Left renal cortex interstitium (tissue), 4 donors: Measurements from ENCODE around the gene SELENOT. TPM values are rescaled to one million over a fixed set of nuclear protein-coding genes. Genes with fewer than 3 reads are reported as not detected.
"Not testable (repeated sequence)": the region's sequence is repeated elsewhere in the genome, so short reads cannot be mapped to it uniquely, and the experiment has no call there.

Experiments used
- DNase-seq, 4 donors: peaks; one replicate each; pipeline ENCODE4 v3.0.0-alpha.2; 2013; ENCODE audit warnings: low read depth in 4 of 4, low spot score in 2 of 4, missing footprints in 1 of 4
- polyA plus RNA-seq, 4 donors: library from polyadenylated mRNA; unstranded; fragments of 120-200 nt; gene quantifications; one replicate each; pipeline ENCODE4 v1.2.1, GENCODE V29; 2013; ENCODE audit not compliant: insufficient read length in 4 of 4

The SELENOT gene
- polyA plus RNA-seq, 4 donors = 104 to 147 (median 115) TPM

DNA sequence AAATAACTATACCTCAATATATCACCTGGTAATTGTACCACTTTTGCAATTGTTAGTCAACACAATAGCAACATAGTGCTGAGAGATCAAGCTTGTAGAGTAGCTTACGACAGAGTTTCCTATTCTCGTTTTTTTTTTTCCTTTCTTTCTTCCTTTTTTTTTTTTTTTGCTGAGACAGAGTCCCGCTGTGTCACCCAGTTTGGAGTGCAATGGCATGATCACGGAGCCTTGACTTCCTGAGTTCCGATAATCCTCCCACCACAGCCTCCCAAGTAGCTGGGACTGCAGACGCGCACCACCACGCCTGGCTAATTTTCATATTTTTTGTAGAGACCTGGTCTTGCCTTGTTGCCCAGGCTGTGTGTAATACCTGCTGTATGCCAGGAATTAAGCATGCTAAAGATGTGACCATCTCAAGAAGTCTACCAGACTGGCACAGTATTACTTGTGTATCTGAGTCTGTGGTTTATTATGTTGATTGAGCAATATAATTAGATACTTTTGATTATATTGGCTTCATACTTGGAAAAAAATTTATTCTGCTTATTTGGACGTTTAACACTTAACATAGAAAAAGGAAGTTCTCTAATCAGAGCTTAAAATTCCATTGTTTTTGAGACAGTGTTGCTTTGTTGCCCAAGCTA, 3.0 kb downstream of the SELENOT start:
- no peak for DNase-seq

DNA sequence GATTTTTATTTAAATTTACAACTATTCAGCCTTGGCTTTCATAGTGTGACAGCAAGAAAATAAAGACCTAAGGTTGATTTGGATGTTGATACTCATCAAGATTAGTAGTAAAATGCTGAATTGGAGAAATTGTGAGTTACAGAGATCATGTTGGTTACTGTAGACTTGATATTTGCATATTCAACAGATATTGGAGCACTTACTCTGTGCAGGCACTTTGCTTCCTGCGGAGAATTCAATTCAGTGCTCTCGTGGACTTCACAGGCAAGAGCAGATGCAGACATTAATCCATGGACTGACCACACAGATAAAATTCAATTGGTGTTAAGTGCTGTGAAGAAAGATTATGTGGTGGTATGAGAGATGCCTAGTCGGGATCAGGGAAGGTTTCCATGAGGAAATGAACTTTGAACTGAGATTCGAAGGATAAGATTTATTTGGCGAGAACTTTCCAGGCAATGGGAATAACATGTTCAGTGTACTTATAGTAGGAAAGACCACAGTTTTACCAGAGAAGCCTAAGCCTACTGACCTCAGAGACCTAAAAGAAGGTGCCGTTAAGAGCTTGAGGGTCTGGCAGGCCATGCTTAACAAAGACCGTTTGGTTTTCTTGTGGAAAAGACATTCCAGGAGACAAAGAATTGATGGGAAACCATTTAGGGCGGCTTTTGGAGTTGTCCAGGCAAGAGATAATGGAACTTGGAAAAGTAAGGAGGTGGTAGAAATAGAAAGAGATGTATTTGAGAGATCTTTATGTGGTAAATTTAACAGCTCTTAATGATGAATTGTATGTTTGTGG, 4.3 kb downstream of the SELENOT start:
- no peak for DNase-seq

DNA sequence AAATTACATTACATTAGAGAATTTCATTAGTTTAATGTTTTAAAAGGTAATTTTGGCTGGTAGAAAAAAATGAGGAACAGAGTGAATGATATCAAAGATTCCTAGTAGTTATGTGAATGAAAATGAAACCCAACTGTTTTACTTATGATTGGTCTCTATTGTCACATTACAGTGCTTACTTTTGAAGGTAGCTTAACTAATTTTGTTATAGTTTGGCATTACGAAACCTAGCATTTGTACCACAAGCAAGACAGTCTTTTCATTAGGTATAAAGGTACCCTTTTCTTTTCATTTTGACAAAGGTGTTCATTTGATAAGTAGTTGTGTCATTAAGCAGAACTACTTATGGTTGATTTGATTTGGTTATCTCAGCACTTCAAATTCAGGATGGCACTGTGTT, 6.9 kb downstream of the SELENOT start:
- no peak for DNase-seq

DNA sequence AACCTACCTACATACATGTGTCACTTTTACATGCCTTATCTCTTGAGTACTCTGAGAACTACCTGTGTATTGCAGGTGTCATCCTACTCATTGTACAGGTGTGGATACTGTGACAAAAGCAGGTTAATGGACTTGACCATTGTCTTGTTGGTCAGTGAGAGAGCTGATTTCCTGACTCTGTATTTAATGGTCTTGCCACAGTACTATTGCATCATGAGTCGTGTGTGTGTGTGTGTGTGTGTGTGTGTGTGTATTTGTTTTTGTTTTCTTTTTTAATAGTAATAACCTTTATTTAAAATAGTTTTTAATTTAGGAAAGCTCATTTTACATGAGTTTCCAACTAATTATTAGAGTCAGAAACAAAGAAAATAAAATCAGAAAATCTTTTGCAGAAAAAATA, 7.7 kb downstream of the SELENOT start:
- DNase-seq = no peak

DNA sequence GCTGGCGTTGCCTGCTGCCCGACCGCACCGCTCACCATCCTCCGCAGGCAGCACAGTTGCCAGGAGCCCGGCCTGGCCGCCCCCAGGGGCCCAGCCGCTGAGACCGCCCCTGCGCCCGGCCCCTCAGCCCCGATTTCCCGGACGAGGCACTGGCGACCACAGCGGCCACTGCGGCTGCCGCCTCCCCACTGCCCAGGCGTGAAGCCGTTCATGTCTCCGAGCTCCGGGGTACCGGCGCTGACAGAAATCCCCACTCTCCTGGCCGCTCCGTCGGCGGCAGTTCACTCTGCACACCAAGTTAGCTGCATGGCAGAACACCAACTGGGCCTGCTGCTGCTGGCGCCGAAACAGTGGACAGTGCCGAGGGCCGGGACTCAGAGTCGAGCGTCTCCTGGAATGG, 8.5 kb downstream of the SELENOT start:
- DNase-seq = no peak

DNA sequence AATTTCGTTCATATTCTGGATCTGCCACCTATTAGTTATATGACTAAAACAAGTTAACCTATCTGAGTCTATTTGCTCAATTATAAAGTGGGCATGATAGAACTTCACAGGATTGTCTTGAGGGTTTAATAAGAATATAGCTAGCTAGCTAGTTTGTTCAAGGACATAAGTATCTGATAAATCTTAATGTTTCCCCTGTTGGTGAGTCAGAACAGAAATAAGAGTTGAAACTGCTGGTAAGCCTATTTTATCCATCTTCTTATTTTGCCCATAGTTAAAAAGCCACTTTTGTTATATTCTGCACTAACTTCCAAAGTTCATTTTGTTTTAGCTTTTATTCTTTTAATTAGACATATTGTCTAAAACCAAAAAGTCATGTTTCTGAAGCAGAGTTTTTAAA, 9.4 kb downstream of the SELENOT start:
- DNase-seq = no peak

DNA sequence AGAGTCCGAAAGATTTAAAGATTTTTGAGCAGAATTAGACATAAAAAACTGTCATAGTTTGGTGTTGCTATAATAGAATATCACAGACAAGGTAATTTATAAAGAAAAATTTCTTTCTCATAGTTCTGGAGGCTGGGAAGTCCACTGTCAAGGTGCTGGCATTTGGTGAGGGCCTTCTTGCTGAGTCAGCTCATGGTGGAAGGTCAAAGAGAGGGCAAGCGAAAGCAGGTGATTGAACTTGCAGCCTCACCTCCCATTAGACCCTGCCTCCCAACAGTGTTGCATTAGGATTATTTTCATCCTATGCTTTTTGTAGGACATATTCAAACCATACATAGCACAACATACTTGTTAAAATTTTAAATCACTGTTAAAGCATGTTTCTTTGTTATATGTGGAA, 9.9 kb downstream of the SELENOT start:
- DNase-seq = no peak

DNA sequence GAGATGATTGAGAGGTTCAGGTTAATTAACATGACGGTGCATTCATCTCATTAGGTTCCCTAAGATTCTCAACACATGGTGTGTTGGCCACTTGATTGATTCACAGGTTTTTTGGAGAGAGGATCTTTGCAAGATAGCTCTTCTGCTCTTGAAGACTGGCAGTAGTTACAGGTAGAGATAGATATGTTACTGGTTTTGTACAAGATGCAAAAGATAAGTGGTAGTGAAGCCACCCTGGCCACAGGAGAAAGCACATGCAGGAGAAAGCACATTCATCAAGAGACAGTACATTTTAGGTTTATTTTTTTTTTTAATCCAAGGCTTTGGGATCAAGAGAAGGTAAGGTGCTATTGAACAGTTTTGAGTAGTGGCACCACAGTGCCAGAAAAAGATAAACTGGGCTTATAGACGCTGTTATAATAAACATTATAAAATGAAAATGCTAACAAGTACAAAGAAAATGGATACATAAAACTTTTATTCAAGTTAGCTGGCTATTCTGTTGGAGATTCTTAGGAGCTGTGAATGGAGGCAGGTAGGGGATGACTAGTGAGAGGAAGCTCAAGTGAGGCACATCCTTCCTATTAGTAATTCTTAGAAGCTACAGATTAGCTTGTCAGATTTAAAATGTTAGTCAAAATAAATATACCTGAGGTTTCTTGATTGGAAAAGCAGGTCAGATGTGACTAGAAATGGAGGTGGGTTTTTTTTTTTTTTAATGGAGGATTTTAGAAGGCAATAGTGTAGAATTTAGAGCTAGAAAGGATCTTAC, 10.8 kb downstream of the SELENOT start:
- no peak for DNase-seq

DNA sequence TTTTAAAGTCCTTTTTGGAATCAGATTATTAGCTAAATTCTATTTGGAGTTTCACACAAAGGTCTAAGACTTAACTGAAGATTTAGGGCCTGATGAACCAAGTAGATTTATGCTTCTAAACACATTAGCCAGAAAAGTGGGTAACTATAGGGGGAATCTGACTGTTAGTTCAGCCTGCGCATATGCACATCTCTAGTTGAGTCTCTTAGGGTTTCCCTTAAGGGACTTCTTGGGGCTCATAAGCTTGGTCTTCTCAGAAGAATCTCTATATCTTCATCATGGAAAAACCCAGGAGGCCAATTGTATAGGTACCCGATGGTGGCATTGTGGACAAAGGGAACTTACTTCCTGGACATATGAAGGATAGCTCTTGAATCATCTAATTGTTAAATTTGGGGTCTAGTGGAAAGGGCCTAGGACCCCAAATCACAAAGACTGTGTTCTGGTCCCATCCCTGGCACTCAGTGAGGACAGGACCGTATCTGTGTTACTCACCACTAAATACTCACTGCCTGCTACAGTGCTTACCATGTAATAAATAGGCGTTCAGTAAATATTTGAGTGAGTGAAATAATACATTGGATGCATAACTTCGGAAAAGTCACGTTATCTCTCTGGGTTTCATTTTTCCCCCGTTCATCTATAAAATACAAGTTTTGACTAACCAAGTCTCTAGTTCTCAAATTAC, 17.0 kb downstream of the SELENOT start:
- DNase-seq = no peak

DNA sequence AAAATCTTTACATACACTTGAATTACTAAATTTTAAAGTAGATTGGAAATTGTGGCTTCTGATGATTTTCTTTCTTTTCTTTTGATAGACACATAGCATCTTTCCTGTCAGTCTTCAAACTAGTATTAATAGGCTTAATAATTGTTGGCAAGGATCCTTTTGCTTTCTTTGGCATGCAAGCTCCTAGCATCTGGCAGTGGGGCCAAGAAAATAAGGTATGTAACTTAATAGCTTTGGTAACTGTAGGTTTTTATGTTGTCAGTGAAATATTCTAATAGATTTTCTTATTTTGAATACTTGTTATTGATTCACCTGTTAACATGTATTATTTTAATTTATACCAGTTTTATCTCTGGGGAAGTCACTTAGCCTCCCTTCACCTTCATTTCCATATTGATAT, 19.8 kb downstream of the SELENOT start:
- not testable (repeated sequence) for DNase-seq

DNA sequence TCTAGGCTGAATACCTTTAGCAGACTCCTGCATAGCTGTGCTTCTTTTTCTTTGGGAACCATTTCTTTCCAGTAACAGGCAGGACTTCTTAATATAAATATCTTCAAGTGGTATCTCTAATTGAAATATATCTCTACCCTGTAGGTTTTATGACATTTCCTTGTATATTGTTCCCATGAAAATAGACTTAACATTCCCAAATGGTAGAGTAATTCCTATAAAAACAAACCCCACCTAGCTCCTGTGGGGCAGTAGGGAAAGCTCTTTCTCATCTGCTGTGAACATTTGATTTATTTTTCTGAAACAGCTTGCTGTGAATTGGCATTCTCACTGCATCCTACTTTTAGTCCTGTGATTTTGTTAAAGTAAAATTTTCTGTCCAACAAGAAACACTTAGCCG, 20.8 kb downstream of the SELENOT start:
- DNase-seq = no peak

DNA sequence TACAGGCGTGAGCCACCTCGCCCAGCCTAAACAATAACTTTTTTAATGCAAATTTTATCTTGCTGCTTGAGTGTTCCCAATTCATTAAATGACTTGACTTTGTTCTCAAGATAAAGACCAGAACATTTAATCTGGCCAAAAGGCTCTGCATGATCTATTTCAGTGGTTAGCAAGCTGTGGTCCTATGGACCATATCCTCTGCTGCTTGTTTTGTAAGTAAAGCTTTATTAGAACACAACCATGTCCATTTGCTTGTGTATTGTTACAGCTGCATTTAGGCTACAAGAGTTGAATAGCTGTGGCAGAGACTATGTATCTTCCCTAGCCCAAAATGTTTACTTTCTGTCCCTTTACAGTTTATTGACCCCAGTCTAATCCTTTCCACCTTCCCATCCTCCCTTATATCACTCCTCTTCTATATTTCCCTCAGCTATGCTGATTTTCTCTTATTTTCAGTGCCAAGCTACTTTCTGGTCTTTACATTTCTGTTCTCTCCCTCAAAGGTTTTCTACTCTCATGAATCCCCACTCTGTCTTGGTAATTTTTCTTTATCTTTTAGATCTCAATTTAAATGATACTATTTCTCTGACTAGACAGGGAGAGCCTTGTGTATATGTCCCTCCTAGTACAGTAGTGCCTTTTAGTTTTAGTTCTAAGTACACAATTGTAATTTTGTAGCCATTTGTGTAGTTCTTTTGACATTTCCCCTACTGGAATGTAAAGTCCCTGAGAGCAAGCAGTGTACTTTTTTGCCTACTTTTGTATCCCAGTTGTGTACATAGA, 23.2 kb downstream of the SELENOT start:
- DNase-seq = no peak

DNA sequence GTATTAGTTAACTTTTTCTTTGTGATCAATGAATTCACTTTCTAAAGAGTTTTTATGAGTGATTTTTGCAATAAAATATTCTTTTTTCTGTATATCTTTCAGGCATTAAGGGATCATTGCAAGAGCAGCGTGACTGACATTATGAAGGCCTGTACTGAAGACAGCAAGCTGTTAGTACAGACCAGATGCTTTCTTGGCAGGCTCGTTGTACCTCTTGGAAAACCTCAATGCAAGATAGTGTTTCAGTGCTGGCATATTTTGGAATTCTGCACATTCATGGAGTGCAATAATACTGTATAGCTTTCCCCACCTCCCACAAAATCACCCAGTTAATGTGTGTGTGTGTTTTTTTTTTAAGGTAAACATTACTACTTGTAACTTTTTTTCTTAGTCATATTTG, 24.4 kb downstream of the SELENOT start:
- DNase-seq = no peak

DNA sequence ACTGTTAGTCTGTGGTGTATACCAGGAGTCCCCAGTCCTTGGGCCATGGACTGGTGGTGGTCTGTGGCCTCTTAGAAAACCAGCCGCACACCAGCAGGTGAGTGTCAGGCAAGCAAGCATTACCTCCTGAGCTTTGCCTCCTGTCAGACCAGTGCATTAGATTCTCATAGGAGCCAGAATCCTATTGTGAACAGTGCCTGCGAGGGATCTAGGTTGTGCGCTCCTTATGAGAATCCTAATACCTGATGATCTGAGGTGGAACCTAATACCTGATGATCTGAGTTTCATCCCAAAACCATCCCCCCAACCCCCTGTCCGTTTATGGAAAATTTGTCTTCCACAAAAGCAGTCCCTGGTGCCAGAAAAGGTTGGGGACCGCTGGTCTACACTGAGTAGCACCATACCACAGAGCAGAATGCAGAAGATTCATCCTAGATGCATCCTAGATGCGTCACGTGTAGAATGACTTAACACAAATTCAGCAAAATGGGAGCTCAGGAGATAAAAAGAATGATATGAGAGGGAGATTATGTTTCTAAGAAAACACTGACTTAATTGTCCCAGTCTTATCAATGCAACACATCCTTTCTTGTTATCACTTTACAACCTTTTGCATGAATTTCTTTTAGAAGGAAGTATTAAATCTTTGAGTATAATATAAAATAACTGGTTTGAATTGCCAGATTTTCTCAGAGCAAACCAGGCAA, 28.5 kb downstream of the SELENOT start:
- DNase-seq = no peak

DNA sequence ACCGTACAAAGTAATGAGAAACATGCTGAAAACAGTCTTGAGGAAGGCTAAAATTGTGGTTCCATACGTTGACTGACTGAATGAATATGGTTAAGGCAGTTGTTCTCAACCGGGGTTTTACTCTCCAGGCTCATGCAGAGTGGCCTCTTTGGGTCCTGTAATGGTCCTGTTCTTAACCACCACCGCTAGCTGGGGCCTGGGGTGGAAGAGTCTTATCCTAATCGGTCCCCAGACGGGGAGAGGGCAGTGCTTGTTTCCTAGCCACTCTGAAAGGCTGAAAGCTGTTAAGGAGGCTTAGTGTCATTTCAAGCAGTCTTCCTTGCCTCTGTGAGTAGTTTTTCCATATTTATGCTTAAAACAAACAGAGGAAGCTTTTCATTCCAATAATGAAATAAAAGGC, 32.0 kb downstream of the SELENOT start:
- no peak for DNase-seq

DNA sequence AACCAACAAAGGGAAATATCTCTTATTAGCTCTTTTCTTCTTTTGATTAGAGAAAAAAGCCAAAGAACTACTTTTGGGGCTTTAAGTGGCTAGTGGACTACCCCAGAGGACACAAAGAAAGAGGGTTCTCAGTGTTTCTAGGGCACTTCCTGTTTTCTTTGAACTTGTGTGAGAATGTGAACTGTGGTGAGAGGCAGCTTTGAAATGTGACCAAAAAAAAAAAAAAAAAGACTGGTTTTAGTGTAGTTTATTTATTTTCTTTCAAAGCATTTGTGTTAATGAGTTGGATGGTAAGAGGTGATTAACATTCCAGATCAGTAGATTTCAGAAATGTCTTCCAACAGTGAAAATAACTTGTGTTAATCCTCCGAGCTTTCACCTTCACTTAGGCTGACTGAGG, 32.4 kb downstream of the SELENOT start:
- no peak for DNase-seq

DNA sequence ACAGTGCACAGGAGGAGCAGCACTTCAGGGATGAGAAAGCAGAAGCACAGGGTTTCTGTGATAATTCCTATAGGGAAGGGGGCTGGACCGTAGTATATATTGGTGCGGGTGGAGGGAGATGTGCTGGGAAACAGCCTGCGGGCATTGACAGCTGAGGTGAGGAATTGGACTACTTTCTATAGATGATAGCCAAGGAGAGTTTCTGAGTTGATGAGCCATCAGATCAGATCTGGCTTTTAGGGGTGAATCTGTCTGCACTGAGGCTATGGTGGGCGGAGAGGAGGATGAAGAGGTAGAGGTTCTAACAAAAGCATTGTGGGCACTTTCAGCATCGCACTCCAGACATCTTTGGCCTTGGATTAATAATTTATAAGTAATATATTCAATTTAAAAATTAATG, 33.1 kb downstream of the SELENOT start:
- no peak for DNase-seq

DNA sequence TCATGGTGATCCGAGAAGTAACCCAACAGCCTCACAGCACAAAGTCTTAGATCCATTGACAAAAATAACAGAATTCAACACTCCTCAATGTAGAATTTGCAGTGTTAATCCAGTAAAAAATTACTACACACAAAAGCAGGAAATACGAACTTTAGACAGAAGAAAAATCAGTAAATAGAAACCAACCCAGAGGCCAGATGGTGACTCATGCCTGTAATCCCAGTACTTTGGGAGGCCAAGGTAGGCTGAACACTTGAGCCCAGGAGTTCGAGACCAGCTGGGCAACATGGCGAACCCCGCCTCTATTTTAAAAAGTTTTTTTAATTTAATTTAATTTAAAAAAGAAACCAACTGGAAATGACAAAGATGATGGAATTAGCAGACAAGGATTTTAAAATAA, 36.1 kb downstream of the SELENOT start:
- no peak for DNase-seq

DNA sequence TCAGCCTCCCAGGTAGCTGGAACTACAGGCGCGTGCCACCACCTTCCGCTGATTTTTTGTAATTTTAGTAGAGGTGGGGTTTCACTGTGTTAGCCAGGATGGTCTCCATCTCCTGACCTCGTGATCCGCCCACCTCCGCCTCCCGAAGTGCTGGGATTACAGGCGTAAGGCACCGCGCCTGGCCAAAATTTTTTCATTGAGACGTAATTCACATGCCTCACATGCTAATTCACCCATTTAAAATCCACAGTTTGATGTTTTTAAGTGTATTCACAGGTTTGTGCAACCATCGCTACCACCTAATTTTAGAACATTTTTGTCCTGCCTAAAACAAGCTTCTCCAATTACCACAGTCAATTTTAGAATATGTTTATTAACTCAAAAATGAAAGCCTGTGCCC, 37.1 kb downstream of the SELENOT start:
- DNase-seq = no peak

DNA sequence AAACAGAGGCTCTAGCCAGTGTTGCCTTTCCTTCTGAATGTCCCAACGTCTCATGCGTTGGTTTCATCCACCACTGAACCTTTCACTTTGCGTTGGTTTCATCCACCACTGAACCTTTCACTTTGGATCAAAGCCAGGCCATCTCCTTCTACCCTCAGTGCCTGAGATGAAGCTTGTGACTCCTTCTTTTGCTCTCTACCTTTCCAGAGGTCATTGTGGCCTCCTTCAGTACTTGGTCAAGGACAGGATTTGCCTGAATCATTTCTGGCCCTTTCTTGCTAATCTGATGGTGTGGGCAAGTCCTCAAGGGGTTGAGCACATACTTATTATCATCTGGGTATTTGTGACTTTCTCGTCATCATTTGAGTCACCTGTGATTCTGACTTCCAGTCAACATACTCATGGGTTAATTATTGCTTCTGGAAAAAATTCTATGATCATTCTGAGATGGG, 50.0 kb downstream of the SELENOT start:
- DNase-seq = no peak
